Measurements from ENCODE around the gene POLR2E. TPM values are rescaled to one million over a fixed set of nuclear protein-coding genes. Genes with fewer than 3 reads are reported as not detected.

The POLR2E gene
- total RNA-seq, 4 donors from 2014 or later: 87.6 to 264 (median 163) TPM

- Histone ChIP-seq H3K4me3 (replicated peaks in 1 of 3) (no peak overlapping the region), H3K36me3 (peaks cover 44 to 51% of the 10 kb centered on the region in 2 donors), H3K27me3 (no peaks in the 10 kb centered on the region), H3K27ac (no peak overlapping the region), H3K4me1 (peaks cover 16 to 21% of the 10 kb centered on the region in 2 donors), H3K9me3 (no peaks in the 10 kb centered on the region)
- TF ChIP-seq CTCF (IDR thresholded peaks at IDR 0.05) (no peak), POLR2A (IDR thresholded peaks at IDR 0.05) (no peak)
- intact Hi-C loops (cut with DNase I): no loop called here
- 89 to 93% methylated on average over 10 to 23 of the region's 25 CpGs for WGBS, 2 donors
- DNase-seq: no peak
These were observed 12.6 kb upstream of the POLR2E start for GRCh38 chr19:1107661-1108261.

GRCh38 chr19:1106841-1107660, 11.9 kb upstream of the POLR2E start:
- intact Hi-C loops (cut with DNase I): no loop called here
- Histone ChIP-seq H3K27me3 (no peaks in the 10 kb centered on the region), H3K9me3 (no peaks in the 10 kb centered on the region), H3K4me1 (peaks cover 23 to 28% of the 10 kb centered on the region in 2 donors), H3K4me3 (replicated peaks in 1 of 3) (no peak overlapping the region), H3K36me3 (peaks cover 42 to 44% of the 10 kb centered on the region in 2 donors), H3K27ac (no peak overlapping the region)
- WGBS, 2 donors: 82 to 83% methylated on average over 5 to 6 of the region's 17 CpGs
- no peak for TF ChIP-seq CTCF (IDR thresholded peaks at IDR 0.05)
- TF ChIP-seq POLR2A (IDR thresholded peaks at IDR 0.05): no peak
- no peak for DNase-seq

GRCh38 chr19:1105873-1106840, 11.0 kb upstream of the POLR2E start:
- Histone ChIP-seq H3K27ac (no peak overlapping the region), H3K4me1 (peaks cover 30 to 37% of the 10 kb centered on the region in 2 donors), H3K27me3 (no peaks in the 10 kb centered on the region), H3K36me3 (peaks cover 37 to 39% of the 10 kb centered on the region in 2 donors), H3K9me3 (no peaks in the 10 kb centered on the region), H3K4me3 (replicated peaks in 1 of 3) (no peak overlapping the region)
- intact Hi-C loops (cut with DNase I): no loop called here
- DNase-seq: no peak
- 92 to 96% methylated on average over 11 to 29 of the region's 32 CpGs for WGBS, 2 donors
- TF ChIP-seq CTCF (IDR thresholded peaks at IDR 0.05) (no peak), POLR2A (IDR thresholded peaks at IDR 0.05) (no peak)

- no peak for TF ChIP-seq CTCF (IDR thresholded peaks at IDR 0.05)
- TF ChIP-seq POLR2A (IDR thresholded peaks at IDR 0.05): no peak
- intact Hi-C loops (cut with DNase I): no loop called here
These were observed 10.1 kb upstream of the POLR2E start for GRCh38 chr19:1105008-1105872.

More at GRCh38 chr19:1105008-1105872, 10.1 kb upstream of the POLR2E start:
- H3K36me3 ChIP-seq: peaks cover 30 to 31% of the 10 kb centered on the region in 2 donors
- 48 to 61% methylated on average over 28 to 29 of the region's 69 CpGs for WGBS, 2 donors
- no peaks in the 10 kb centered on the region for H3K27me3 ChIP-seq
- peak; percentile 52 to 54 for DNase-seq
- H3K4me1 ChIP-seq: peaks cover 39 to 46% of the 10 kb centered on the region in 2 donors
- peak overlapping the region; percentile 22 to 98 (median 38) for H3K4me3 ChIP-seq (replicated peaks in 1 of 3)
- peak overlapping the region; percentile 98 to 99 (median 99) for H3K27ac ChIP-seq
- H3K9me3 ChIP-seq: no peaks in the 10 kb centered on the region
